Left colon (tissue), 2 donors: ENCODE measurements around the gene NANOS2. TPM values are rescaled to one million over a fixed set of nuclear protein-coding genes. Genes with fewer than 3 reads are reported as not detected.
"Not testable (repeated sequence)": the region's sequence is repeated elsewhere in the genome, so short reads cannot be mapped to it uniquely, and the experiment has no call there.

ENCODE experiments used
- ATAC-seq: fragments of 200-7000 bp; cut with Tn5 transposase; one replicate; pipeline ENCODE4 v1.9.1; 2020; ENCODE audit warnings: mild to moderate bottlenecking, moderate library complexity
- DNase-seq, 2 donors: peaks; one replicate each; pipeline ENCODE4 v3.0.0-alpha.2; 2020
- intact Hi-C, 2 donors: fragments of 100-400 bp; cut with DNase I in 1 of 2; cut with micrococcal nuclease in 1 of 2; formaldehyde crosslinking; loops; one replicate each; pipeline versions ENCODE4 v1.11.2 to v1.14.0; 2022; cut with DNase I, micrococcal nuclease
- total RNA-seq, 2 donors: library from RNA; stranded (reverse); fragmentation: NEBNext Ultra II Directional; extraction: Animal tissue kit (Norgen Biotek cat#: 25700); gene quantifications; one replicate each; pipeline ENCODE4 v1.2.1, GENCODE V29; 2021
- donor health status: DM: no; HTN: no; CAD: no.
- donor health status: DM: yes; HTN: yes; CAD: no.

NANOS2 gene
- total RNA-seq, 2 donors from 2014 or later, result not detected

- peak in 1 of 2 donors; percentile 44 for DNase-seq
- no peak for ATAC-seq
- intact Hi-C loops, result no loop called here
Observed at GRCh38 chr19:45881082-45881908, 33.3 kb downstream of the NANOS2 start.

DNA sequence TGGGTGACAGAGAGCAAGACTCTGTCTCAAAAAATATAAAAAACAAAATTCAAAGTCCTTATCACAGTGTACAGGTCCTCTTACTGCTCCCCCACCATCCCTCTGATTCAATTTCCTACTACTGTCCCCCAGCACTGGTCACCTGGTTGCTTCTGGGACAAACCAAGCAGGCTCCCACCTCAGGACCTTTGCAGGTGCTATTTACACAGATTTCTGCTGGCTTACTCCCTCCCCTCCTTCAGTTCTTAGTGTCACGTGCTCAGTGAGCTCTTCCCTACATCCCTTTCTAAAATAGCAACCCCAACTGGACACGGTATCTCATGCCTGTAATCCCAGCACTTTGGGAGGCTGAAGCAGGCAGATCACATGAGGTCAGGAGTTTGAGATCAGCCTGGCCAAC lies 34.6 kb downstream of the NANOS2 start:
- intact Hi-C loops, result no loop called here
- DNase-seq, result no peak
- no peak for ATAC-seq

GRCh38 chr19:45879055-45879454 lies 35.5 kb downstream of the NANOS2 start:
- intact Hi-C loops, result no loop called here
- ATAC-seq, result no peak
- DNase-seq, result no peak

- intact Hi-C loops, result no loop called here
- ATAC-seq (peak; percentile 61), DNase-seq (peak; percentile 71 to 86)
Observed at GRCh38 chr19:45878043-45878794, 36.4 kb downstream of the NANOS2 start.

GRCh38 chr19:45876411-45877197 lies 38.0 kb downstream of the NANOS2 start:
- intact Hi-C loops, result no loop called here
- peak; percentile 62 to 68 for DNase-seq
- ATAC-seq, result peak; percentile 45

GRCh38 chr19:45876161-45876410 lies 38.5 kb downstream of the NANOS2 start:
- ATAC-seq (peak; percentile 0), DNase-seq (no peak)
- intact Hi-C loops, result no loop called here

GRCh38 chr19:45874620-45874966 lies 40.0 kb downstream of the NANOS2 start:
- DNase-seq, result no peak
- intact Hi-C loops, result no loop called here

DNA sequence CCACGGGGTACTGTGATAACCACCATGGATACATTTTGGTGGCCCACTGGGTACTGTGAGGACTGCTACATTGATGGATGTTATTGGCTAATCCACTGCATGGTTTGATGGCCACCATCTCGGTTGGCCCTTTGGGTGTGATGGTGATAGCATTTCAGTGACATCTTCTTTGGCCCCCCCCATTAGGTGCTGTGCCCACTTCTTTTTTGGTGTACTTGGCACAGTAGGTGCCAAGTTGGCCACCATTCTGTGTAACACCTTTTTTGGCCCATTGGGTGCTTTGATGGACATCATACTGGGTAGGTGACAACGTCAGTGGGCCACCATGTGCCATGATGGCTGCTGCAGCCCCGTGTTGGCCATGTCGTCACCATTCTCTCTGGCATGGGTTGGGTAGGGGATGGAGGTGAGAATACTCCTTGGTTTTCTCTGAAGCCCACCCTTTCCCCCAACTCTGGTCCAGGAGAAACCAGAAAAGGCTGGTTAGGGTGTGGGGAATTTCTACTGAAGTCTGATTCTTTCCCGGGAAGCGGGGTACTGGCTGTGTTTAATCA lies 41.3 kb downstream of the NANOS2 start:
- ATAC-seq, result no peak

More at GRCh38 chr19:45874620-45874966, 40.0 kb downstream of the NANOS2 start:
- no peak for ATAC-seq

GRCh38 chr19:45872095-45872919 lies 42.3 kb downstream of the NANOS2 start:
- intact Hi-C loops, result no loop called here
- DNase-seq, result no peak
- ATAC-seq, result no peak

More for the DNA sequence above, 41.3 kb downstream of the NANOS2 start:
- no peak for DNase-seq
- intact Hi-C loops, result no loop called here

DNA sequence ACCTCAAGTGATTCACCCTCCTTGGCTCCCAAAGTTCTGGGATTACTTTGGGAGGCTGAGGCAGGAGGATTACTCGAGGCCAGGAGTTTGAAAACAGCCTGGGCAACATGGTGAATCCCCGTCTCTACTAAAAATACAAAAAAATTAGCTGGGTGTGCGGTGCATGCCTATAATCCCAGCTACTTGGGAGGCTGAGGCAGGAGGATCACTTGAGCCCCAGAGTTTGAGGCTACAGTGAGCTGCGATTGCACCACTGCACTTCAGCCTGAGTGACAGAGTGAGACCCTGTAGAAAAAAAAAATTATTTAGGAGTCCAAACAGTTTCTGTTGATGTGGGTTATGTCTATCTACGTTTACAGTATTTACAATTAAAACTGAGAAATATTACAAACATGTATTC lies 43.8 kb downstream of the NANOS2 start:
- no peak for ATAC-seq
- intact Hi-C loops, result no loop called here

DNA sequence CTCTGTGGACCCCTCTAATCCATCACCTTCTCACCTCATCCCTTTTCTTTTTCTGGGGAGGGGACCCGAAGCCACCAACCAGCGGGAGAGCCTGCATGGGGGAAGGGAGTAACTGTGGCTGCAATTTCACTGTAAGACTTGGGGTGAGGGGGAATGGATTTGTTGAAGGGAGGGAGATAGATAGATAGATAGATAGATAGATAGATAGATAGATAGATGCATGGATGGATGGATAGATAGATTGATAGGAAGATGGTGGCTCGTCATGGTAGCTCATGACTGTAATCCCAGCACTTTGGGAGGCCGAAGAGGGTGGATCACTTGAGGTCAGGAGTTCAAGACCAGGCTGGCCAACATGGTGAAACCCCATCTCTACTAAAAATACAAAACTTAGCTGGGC lies 47.3 kb downstream of the NANOS2 start:
- intact Hi-C loops, DNase-seq, ATAC-seq: not testable (repeated sequence)

More for the DNA sequence above, 43.8 kb downstream of the NANOS2 start:
- no peak for DNase-seq

GRCh38 chr19:45866400-45867176 lies 48.0 kb downstream of the NANOS2 start:
- peak; percentile 27 for ATAC-seq
- DNase-seq, result peak; percentile 58 to 65
- intact Hi-C loops, result no loop called here

DNA sequence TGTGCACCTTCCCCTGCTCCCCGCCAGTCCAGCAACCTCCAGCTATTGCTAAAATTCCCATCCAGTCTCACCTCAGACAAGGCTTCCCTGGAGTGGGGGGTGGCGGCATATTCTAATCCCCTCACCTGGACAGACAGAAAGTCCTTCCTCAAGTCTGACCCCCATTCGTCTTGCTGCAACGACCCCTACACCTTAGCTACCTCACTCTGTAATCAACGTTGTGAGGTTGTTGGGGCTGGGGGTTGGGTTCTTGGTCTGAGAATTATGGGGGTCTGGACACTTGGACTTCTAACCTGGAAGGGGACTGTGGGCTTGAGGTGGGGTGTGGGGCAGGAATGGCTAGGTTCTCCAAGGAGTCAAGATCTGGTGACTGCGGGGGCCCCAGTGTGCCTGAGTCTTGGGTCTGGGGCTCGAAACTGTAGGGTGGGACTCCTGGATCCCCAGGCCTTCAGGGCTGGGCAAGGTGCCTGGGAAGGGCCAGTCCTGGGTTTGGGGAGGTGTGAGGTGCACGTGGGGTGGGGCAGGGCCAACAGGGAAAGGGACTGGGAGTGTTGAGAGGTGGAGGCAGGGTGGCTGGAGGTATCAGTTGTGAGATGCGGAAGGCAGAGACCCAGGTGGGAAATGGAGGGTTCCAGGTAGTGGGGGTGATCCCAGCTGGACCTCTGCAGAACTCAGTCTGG lies 49.2 kb downstream of the NANOS2 start:
- intact Hi-C loops, result no loop called here

DNA sequence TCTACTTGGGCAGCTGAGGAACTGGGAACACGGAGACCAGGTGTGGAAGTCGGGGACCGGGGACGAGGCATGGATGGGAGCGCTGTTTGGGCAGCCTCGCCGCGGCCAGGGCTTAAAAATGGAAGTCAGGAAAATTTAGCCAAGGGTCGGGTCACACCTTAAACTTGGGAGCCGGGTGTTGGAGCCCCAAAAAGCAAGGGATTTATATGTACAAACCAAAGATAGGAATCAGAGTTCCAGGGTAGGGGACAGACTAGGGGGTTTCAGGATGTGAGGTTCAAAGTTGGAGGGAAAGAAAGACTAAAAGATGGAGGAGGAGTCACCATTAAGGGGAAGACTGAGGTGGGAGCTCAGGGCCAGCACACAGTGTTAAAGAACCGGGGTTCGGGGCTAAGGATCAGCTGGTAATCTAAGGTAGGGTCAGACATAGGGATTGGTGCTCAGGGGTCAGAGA lies 49.9 kb downstream of the NANOS2 start:
- no peak for ATAC-seq
- intact Hi-C loops, result no loop called here
- no peak for DNase-seq

More for the DNA sequence above, 49.2 kb downstream of the NANOS2 start:
- peak; percentile 11 for ATAC-seq
- DNase-seq, result peak; percentile 50 to 70

GRCh38 chr19:45863840-45864628 lies 50.5 kb downstream of the NANOS2 start, which contains the start of gene FOXA3:
Gene FOXA3, plus strand, starts transcription at chr19:45864326. Its CDS starts 131 bp downstream, at chr19:45864457.
- DNase-seq (peak; percentile 68 to 77), ATAC-seq (peak; percentile 67)
- intact Hi-C loops, result no loop called here

GRCh38 chr19:45863335-45863839 lies 51.2 kb downstream of the NANOS2 start:
- intact Hi-C loops, result no loop called here
- DNase-seq (peak in 1 of 2 donors; percentile 48), ATAC-seq (no peak)
